ENCODE results near the gene NOBOX. TPM values are rescaled to one million over a fixed set of nuclear protein-coding genes. Genes with fewer than 3 reads are reported as not detected.
"Not testable (repeated sequence)": the region's sequence is repeated elsewhere in the genome, so short reads cannot be mapped to it uniquely, and the experiment has no call there.

The NOBOX gene
- polyA plus RNA-seq, 1 donor (not counting 4 experiments of a cell fraction or from before 2014, with no cell fraction given), result not detected

DNA sequence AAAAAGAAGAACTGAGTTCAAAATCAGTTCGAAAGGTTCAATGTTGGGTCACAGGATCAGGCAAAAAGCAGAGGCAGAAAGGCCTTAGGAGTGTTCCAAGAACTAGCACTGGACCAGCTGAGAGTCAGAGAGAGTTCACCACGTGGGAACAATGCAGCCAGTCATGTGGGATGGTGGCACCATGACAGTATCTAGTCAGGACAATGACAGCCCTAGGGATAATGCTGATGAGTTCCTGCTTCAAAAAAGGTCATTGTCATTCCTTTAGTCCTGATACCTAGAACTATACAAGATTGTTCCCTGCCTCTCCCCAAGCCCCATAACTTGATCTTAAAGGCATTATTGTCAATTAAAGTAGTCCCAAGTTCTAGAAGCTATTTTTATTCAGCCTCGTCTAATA, 51.8 kb downstream of the NOBOX start:
- H3K4me2 ChIP-seq (ENCODE audit: control insufficient read depth, extremely low read depth, insufficient read depth, low read depth, low read length); H3K4me1 ChIP-seq (ENCODE audit: control insufficient read depth, extremely low read depth, insufficient read depth, low read length); H3K27me3 ChIP-seq (ENCODE audit: control insufficient read depth, extremely low read depth, insufficient read depth, low read length); H4K20me1 ChIP-seq (ENCODE audit: control insufficient read depth, extremely low read depth, insufficient read depth, low read length); H3K9me1 ChIP-seq (ENCODE audit: control insufficient read depth, extremely low read depth, insufficient read depth, low read length); dilution Hi-C loops (cut with MboI; ENCODE audit: extremely low pct_ligation_motif_present, low sequenced_read_pairs); H2AFZ ChIP-seq (ENCODE audit: control insufficient read depth, low read length); H3K27ac ChIP-seq (ENCODE audit: control insufficient read depth, insufficient read depth, low read length); H3K79me2 ChIP-seq (ENCODE audit: control insufficient read depth, insufficient read depth, low read length); H3K36me3 ChIP-seq (ENCODE audit: control insufficient read depth in 2 of 2, extremely low read depth in 1 of 2, insufficient read depth in 2 of 2, low read length in 2 of 2); FAIRE-seq; DNase-seq (ENCODE audit: low read depth, low spot score); H3K9ac ChIP-seq (ENCODE audit: control insufficient read depth, extremely low read depth, insufficient read depth, low read length); H3K9me3 ChIP-seq (ENCODE audit: control insufficient read depth, low read depth, low read length); H3K4me3 ChIP-seq (ENCODE audit: control insufficient read depth in 2 of 3, extremely low read depth in 1 of 3, insufficient read depth in 2 of 3, low read depth in 1 of 3, low read length in 3 of 3): not testable (repeated sequence)

DNA sequence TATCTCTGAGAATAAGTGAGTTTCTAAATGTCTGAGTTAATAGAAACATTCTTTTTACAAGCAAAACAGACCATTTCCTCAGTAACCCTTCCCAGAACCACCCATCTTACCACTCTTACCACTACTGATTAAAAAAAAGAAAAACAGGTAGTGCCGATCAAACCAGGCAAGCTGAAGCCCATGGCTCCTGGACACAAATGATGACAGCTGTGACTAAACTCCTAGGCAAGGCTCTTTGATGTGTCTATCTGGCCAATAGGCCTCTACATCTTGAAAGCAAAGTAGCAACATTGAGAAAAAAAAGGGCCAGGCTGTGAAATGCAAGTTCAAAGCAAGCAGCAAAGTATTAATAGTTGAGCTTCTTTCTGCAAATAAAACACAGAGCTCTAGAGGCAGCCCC, 54.9 kb downstream of the NOBOX start:
- H3K4me1 ChIP-seq (ENCODE audit: control insufficient read depth, extremely low read depth, insufficient read depth, low read length); H3K79me2 ChIP-seq (ENCODE audit: control insufficient read depth, insufficient read depth, low read length); H4K20me1 ChIP-seq (ENCODE audit: control insufficient read depth, extremely low read depth, insufficient read depth, low read length); FAIRE-seq; dilution Hi-C loops (cut with MboI; ENCODE audit: extremely low pct_ligation_motif_present, low sequenced_read_pairs); H3K4me2 ChIP-seq (ENCODE audit: control insufficient read depth, extremely low read depth, insufficient read depth, low read depth, low read length); H3K4me3 ChIP-seq (ENCODE audit: control insufficient read depth in 2 of 3, extremely low read depth in 1 of 3, insufficient read depth in 2 of 3, low read depth in 1 of 3, low read length in 3 of 3); H3K27ac ChIP-seq (ENCODE audit: control insufficient read depth, insufficient read depth, low read length); H3K36me3 ChIP-seq (ENCODE audit: control insufficient read depth in 2 of 2, extremely low read depth in 1 of 2, insufficient read depth in 2 of 2, low read length in 2 of 2); H3K27me3 ChIP-seq (ENCODE audit: control insufficient read depth, extremely low read depth, insufficient read depth, low read length); H3K9me3 ChIP-seq (ENCODE audit: control insufficient read depth, low read depth, low read length); H3K9me1 ChIP-seq (ENCODE audit: control insufficient read depth, extremely low read depth, insufficient read depth, low read length); H3K9ac ChIP-seq (ENCODE audit: control insufficient read depth, extremely low read depth, insufficient read depth, low read length); H2AFZ ChIP-seq (ENCODE audit: control insufficient read depth, low read length); DNase-seq (ENCODE audit: low read depth, low spot score): not testable (repeated sequence)

Small RNAs within 50 kb of the gene (small RNA-seq; reads per million reads assigned to genes)
- gene RNU6ATAC40P (ENCODE audit: insufficient read length in 3 of 3, low read depth in 3 of 3, low replicate concordance in 1 of 3), result 0 reads per million in 3 experiments

Other genes with a start within 250 kb of the NOBOX start
- gene CTAGE4, start 220.2 kb downstream of the NOBOX start, polyA plus RNA-seq, result 3.0 to 6.6 TPM (median 5.9 TPM) in 3 replicates
- 5.2 to 12.2 TPM (median 9.6 TPM) in 3 replicates for gene ARHGEF35, start 207.9 kb downstream of the NOBOX start, polyA plus RNA-seq
- gene OR2A42, start 164.1 kb downstream of the NOBOX start, polyA plus RNA-seq, result not detected in 3 replicates
- gene OR2A7, start 138.9 kb downstream of the NOBOX start, polyA plus RNA-seq, result 3.6 to 5.5 TPM (median 5.5 TPM) in 3 replicates
- gene CTAGE8, start 134.4 kb downstream of the NOBOX start, polyA plus RNA-seq, result 0.50 to 0.88 TPM (median 0.52 TPM) in 3 replicates
- gene OR2A1, start 91.3 kb downstream of the NOBOX start, polyA plus RNA-seq, result not detected in 3 replicates
- 24.2 to 41.0 TPM (median 24.7 TPM) in 3 replicates for gene ARHGEF5, start 48.3 kb downstream of the NOBOX start, polyA plus RNA-seq